ENCODE data around the gene LMOD2.

- TF ChIP-seq POLR2A (IDR thresholded peaks at IDR 0.05; ENCODE audit: low read length) (no peak), GATA1 (IDR thresholded peaks at IDR 0.05; ENCODE audit: low read depth, low read length) (no peak)
Measured at GRCh38 chr7:123705211-123705901, 49.7 kb downstream of the LMOD2 start.

Data from erythroblast (primary cell).